ENCODE data around the gene JAKMIP1.

- TF ChIP-seq CTCF (conservative IDR thresholded peaks at IDR 0.05; ENCODE audit: low read length) (no peak), EZH2phosphoT487 (IDR thresholded peaks at IDR 0.05; ENCODE audit: borderline replicate concordance, low read depth, low read length) (no peak)
These were observed 76.8 kb downstream of the JAKMIP1 start for GRCh38 chr4:6123541-6123940.

All from OCI-LY7 (cell line).